ENCODE results near the gene PPP1R10. TPM values are rescaled to one million over a fixed set of nuclear protein-coding genes. Genes with fewer than 3 reads are reported as not detected.

The PPP1R10 gene
- total and polyA plus RNA-seq, 2 of the 13 experiments (the other 11 are each of a cell fraction or from before 2014, with no cell fraction given): 26.3 to 38.4 TPM

DNA sequence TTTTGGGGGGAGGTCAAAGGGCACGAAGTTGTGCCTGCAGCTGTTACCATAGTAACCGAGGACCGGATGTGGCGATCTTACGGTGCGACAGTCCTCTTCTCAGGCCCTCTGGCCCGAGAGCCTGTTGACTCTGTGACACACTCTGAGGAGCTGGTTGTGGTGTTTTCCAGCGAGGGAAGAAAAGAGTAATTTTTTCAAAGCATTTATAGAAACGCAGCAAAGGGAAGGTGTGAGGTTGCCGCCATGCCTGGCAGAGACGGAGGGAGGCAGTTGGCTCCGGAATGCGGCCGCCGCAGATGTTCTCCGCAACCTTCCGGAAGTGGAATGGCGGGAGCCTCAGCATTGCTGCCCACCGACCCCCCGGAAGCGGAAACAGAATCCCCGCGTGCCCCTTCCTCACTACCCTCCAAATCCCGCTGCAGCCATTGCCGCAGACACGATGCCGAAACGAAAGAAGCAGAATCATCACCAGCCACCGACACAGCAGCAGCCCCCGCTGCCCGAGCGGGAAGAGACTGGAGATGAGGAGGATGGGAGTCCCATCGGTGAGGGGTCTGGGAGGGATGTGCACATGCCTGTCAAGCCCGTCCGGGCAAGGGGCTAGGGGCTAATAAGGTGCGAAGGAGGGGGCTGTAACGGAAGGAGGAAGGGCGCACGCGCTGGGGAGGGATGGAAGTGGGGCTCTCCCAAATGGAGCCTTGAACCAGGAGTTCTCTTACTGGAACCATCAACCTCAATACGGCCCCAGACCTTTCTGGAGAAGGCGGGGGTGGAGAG is 59.9 kb downstream of the PPP1R10 start, which contains the start of gene PRR3 (continued):
- TF ChIP-seq, protein P1, sequence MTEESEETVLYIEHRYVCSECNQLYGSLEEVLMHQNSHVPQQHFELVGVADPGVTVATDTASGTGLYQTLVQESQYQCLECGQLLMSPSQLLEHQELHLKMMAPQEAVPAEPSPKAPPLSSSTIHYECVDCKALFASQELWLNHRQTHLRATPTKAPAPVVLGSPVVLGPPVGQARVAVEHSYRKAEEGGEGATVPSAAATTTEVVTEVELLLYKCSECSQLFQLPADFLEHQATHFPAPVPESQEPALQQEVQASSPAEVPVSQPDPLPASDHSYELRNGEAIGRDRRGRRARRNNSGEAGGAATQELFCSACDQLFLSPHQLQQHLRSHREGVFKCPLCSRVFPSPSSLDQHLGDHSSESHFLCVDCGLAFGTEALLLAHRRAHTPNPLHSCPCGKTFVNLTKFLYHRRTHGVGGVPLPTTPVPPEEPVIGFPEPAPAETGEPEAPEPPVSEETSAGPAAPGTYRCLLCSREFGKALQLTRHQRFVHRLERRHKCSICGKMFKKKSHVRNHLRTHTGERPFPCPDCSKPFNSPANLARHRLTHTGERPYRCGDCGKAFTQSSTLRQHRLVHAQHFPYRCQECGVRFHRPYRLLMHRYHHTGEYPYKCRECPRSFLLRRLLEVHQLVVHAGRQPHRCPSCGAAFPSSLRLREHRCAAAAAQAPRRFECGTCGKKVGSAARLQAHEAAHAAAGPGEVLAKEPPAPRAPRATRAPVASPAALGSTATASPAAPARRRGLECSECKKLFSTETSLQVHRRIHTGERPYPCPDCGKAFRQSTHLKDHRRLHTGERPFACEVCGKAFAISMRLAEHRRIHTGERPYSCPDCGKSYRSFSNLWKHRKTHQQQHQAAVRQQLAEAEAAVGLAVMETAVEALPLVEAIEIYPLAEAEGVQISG (CRISPR knock-in tag; IDR thresholded peaks at IDR 0.05): peak; percentile 95
- TF ChIP-seq CBX1 (IDR thresholded peaks at IDR 0.05; ENCODE audit: low read depth): peak; percentile 85
- TF ChIP-seq ZNF670 (CRISPR knock-in tag; IDR thresholded peaks at IDR 0.05; ENCODE audit: borderline replicate concordance): peak; percentile 92
- no peak for TF ChIP-seq FOXP1 (IDR thresholded peaks at IDR 0.05)
- TF ChIP-seq FOXP1 (CRISPR knock-in tag; IDR thresholded peaks at IDR 0.05): no peak
- peak; percentile 41; the same call in 1 of the 2 replicates for TF ChIP-seq SRF (IDR thresholded peaks at IDR 0.05; ENCODE audit: low read depth, low read length)
- TF ChIP-seq ZNF296 (CRISPR knock-in tag; conservative IDR thresholded peaks at IDR 0.05): no peak
- no peak; the same call in 1 of the 2 replicates for TF ChIP-seq BHLHE40 (IDR thresholded peaks at IDR 0.05; ENCODE audit: low read length)
- TF ChIP-seq GLI4 (CRISPR knock-in tag; IDR thresholded peaks at IDR 0.05; ENCODE audit: borderline replicate concordance): 0 out of 2 replicates have a peak, but pooled peaks have one; percentile 23
- peak; percentile 48; the same call in 1 of the 2 replicates for TF ChIP-seq ZNF331 (CRISPR knock-in tag; IDR thresholded peaks at IDR 0.05)
- peak; percentile 55 for TF ChIP-seq MEF2D (CRISPR knock-in tag; IDR thresholded peaks at IDR 0.05)
- no peak for TF ChIP-seq ZNF546 (CRISPR knock-in tag; conservative IDR thresholded peaks at IDR 0.05)
- TF ChIP-seq HNRNPLL (IDR thresholded peaks at IDR 0.05; ENCODE audit: low read depth, low read length, poor library complexity, severe bottlenecking): peak; percentile 75
- TF ChIP-seq KDM5B (CRISPR knock-in tag; IDR thresholded peaks at IDR 0.05; ENCODE audit: borderline replicate concordance): peak; percentile 94; the same call in 1 of the 2 replicates
- peak; percentile 43; the same call in 1 of the 2 replicates for TF ChIP-seq TSC22D2 (CRISPR knock-in tag; IDR thresholded peaks at IDR 0.05; ENCODE audit: borderline replicate concordance)
- TF ChIP-seq, protein P2, sequence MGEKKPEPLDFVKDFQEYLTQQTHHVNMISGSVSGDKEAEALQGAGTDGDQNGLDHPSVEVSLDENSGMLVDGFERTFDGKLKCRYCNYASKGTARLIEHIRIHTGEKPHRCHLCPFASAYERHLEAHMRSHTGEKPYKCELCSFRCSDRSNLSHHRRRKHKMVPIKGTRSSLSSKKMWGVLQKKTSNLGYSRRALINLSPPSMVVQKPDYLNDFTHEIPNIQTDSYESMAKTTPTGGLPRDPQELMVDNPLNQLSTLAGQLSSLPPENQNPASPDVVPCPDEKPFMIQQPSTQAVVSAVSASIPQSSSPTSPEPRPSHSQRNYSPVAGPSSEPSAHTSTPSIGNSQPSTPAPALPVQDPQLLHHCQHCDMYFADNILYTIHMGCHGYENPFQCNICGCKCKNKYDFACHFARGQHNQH (CRISPR knock-in tag; IDR thresholded peaks at IDR 0.05): peak; percentile 90; the same call in 1 of the 2 replicates
- TF ChIP-seq ZNF510 (CRISPR knock-in tag; IDR thresholded peaks at IDR 0.05; ENCODE audit: low read depth): peak; percentile 89; the same call in 1 of the 2 replicates
- TF ChIP-seq BRCA1 (CRISPR knock-in tag; IDR thresholded peaks at IDR 0.05): no peak
- TF ChIP-seq, protein P3, sequence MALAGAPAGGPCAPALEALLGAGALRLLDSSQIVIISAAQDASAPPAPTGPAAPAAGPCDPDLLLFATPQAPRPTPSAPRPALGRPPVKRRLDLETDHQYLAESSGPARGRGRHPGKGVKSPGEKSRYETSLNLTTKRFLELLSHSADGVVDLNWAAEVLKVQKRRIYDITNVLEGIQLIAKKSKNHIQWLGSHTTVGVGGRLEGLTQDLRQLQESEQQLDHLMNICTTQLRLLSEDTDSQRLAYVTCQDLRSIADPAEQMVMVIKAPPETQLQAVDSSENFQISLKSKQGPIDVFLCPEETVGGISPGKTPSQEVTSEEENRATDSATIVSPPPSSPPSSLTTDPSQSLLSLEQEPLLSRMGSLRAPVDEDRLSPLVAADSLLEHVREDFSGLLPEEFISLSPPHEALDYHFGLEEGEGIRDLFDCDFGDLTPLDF (CRISPR knock-in tag; IDR thresholded peaks at IDR 0.05): peak; percentile 83; the same call in 1 of the 2 replicates
- TF ChIP-seq, protein P4, sequence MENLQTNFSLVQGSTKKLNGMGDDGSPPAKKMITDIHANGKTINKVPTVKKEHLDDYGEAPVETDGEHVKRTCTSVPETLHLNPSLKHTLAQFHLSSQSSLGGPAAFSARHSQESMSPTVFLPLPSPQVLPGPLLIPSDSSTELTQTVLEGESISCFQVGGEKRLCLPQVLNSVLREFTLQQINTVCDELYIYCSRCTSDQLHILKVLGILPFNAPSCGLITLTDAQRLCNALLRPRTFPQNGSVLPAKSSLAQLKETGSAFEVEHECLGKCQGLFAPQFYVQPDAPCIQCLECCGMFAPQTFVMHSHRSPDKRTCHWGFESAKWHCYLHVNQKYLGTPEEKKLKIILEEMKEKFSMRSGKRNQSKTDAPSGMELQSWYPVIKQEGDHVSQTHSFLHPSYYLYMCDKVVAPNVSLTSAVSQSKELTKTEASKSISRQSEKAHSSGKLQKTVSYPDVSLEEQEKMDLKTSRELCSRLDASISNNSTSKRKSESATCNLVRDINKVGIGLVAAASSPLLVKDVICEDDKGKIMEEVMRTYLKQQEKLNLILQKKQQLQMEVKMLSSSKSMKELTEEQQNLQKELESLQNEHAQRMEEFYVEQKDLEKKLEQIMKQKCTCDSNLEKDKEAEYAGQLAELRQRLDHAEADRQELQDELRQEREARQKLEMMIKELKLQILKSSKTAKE (CRISPR knock-in tag; IDR thresholded peaks at IDR 0.05; ENCODE audit: borderline replicate concordance): peak; percentile 78
- TF ChIP-seq SP4 (CRISPR knock-in tag; IDR thresholded peaks at IDR 0.05): peak; percentile 93
- TF ChIP-seq REPIN1 (CRISPR knock-in tag; IDR thresholded peaks at IDR 0.05; ENCODE audit: borderline replicate concordance, low read depth): peak; percentile 97
- 0 out of 2 replicates have a peak, but pooled peaks have one; percentile 78 for TF ChIP-seq TP53 (CRISPR knock-in tag; conservative IDR thresholded peaks at IDR 0.05)
